ENCODE data around the gene KPRP.

The KPRP gene, protein sequence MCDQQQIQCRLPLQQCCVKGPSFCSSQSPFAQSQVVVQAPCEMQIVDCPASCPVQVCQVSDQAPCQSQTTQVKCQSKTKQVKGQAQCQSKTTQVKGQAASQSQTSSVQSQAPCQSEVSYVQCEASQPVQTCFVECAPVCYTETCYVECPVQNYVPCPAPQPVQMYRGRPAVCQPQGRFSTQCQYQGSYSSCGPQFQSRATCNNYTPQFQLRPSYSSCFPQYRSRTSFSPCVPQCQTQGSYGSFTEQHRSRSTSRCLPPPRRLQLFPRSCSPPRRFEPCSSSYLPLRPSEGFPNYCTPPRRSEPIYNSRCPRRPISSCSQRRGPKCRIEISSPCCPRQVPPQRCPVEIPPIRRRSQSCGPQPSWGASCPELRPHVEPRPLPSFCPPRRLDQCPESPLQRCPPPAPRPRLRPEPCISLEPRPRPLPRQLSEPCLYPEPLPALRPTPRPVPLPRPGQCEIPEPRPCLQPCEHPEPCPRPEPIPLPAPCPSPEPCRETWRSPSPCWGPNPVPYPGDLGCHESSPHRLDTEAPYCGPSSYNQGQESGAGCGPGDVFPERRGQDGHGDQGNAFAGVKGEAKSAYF

DNA sequence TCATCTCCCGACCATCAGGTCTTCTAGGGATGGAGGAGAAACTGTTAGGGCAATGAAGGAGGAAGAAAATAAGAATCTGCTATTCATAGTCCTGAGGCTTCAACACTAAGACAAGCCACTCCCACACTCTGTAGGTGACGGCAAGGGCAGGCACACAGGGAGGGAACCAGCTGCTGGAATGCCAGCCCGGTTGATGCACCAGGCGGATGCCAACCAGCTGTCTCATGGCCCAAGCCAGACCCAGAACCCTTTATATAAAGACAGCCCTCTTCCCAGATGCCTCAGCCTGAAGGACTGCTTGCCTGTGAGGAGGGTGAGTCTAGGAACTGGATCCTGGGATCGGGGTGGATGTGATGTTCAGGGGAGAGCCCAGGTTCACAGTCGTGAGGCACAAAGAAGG lies at the start of gene KPRP:
TSS of gene KPRP (plus strand) at position 279 of the 400 bp plus-strand sequence. CDS start 1,564 bp downstream, outside the sequence.
- DNase-seq (ENCODE audit: low spot score), result no peak

GRCh38 chr1:152718238-152718637 lies 39.6 kb upstream of the KPRP start:
- no peak for DNase-seq (ENCODE audit: low spot score)

- DNase-seq (ENCODE audit: low spot score), result no peak
Measured at GRCh38 chr1:152725261-152725660, 32.6 kb upstream of the KPRP start.

- no peak for DNase-seq (ENCODE audit: low spot score)
Measured at GRCh38 chr1:152728986-152729385, 28.8 kb upstream of the KPRP start.

DNA sequence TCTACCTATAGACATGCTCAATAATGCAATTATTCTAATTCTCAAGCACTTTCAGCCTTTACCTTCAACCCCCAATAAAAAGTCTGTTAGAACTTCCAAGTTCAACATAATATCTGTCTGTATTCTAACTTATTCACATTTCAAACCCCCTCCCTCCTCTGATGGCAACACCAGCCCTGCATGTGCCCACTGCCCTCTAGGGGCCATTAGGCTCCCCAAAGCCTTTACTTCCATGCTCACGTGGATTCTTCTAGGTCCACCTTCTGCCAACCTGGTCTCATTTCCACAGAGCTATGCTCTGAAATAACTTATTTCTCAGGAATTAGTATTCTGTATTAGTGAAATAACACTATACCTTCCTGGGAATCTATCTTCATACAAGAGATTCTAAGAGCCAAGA lies 22.2 kb upstream of the KPRP start:
- no peak for DNase-seq (ENCODE audit: low spot score)

DNA sequence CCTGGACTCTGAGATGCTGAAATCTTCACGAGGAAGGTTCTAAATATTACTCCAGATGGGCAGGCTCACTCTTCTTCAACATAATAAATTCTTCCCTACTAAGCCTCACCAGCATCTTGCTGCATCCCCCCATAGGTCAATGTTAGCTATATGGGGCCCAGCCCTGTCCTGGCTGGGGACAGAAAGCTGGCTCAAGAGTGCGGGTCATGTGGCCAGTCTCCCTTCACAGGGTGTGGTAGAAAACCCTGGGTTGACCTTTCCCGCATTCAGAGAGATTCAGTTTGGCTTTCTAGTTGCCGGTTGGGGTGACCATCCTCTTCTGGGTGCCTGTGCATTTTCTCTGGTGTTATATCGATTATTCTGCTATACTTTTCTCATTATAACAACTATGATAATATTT lies 19.8 kb upstream of the KPRP start:
- DNase-seq (ENCODE audit: low spot score), result no peak

- no peak for DNase-seq (ENCODE audit: low spot score)
Measured at GRCh38 chr1:152739841-152740240, 18.0 kb upstream of the KPRP start.

DNA sequence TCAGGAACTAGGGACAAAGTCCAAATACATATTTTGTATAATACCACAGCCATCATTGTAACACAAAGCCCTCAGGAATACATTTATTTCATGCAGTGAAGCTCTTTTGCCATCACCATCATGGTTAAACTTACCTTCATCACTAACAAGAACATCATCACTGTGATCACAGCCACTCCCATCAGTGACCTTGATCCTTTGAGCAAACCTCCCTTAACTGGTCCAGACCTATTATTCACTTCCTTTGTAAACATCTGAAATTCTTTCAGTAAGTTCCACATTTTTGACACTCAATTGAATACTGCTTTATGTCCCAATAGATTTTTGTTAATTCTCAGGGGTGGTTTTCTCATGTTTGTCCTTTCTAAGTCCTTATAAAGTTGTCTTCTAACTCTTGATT lies 16.2 kb upstream of the KPRP start:
- no peak for DNase-seq (ENCODE audit: low spot score)

- no peak for DNase-seq (ENCODE audit: low spot score)
Measured at GRCh38 chr1:152743371-152744145, 14.3 kb upstream of the KPRP start.

GRCh38 chr1:152745289-152745704 lies 12.5 kb upstream of the KPRP start:
- DNase-seq (ENCODE audit: low spot score), result no peak

GRCh38 chr1:152745765-152746444 lies 11.9 kb upstream of the KPRP start:
- no peak for DNase-seq (ENCODE audit: low spot score)

GRCh38 chr1:152747831-152748230 lies 10.0 kb upstream of the KPRP start:
- DNase-seq (ENCODE audit: low spot score), result no peak

DNA sequence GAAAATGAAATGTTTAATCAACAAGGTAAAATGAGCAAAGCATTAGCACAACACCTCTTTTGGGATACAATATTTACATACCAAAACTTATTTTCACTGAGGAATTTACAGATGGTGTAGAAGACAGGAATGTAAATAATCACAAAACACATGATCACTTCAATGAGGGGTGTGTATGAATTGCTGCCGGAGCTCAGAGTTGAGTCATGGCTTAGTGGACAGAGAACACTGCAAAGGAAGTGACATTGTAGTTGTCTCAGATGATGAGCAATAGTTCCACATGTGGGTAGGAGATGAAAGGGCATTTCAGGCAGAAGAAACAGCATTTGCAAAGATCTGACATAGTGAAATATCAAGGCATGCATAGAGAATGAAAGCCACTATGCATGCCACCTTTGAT lies 5.6 kb upstream of the KPRP start:
- no peak for DNase-seq (ENCODE audit: low spot score)

GRCh38 chr1:152753586-152753985 lies 4.2 kb upstream of the KPRP start:
- DNase-seq (ENCODE audit: low spot score), result no peak

DNA sequence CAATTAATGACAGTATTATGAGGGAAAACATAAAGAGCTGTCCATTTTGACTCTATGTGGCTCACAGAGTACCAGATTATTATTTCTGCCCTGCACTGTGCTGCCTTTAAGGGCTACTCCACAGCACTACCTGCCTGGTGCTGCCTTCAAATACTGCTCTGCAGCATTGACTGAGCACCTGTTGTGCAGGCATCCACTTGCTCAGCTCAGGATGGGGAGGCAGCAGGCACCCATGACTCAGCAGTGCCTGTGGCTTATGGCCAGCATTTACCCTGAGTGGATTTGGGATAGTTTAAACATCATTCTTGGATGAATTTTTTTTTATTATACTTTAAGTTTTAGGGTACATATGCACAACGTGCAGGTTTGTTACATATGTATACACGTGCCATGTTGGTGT lies 953 bp upstream of the KPRP start:
- no peak for DNase-seq (ENCODE audit: low spot score)

DNA sequence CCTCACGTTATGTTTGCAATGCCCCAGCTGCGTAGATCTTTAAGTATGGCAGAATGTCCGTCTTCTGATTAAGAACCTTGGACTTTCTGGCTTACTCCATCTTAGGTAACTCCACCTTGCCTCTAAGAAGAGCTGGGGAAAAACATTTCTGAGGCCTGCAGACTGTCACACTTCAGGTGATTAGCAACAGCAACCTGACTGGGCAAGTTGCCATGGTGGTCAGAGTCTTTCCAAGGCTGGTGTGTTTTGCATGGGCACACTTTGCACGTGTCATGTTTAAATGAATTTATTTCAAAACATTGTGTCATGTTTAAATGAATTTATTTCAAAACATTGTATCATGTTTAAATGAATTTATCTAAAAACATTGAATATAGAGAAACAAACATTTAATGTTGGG lies 811 bp downstream of the KPRP start:
- no peak for DNase-seq (ENCODE audit: low spot score)

GRCh38 chr1:152759453-152760173 lies 1.8 kb downstream of the KPRP start:
- no peak for DNase-seq (ENCODE audit: low spot score)

DNA sequence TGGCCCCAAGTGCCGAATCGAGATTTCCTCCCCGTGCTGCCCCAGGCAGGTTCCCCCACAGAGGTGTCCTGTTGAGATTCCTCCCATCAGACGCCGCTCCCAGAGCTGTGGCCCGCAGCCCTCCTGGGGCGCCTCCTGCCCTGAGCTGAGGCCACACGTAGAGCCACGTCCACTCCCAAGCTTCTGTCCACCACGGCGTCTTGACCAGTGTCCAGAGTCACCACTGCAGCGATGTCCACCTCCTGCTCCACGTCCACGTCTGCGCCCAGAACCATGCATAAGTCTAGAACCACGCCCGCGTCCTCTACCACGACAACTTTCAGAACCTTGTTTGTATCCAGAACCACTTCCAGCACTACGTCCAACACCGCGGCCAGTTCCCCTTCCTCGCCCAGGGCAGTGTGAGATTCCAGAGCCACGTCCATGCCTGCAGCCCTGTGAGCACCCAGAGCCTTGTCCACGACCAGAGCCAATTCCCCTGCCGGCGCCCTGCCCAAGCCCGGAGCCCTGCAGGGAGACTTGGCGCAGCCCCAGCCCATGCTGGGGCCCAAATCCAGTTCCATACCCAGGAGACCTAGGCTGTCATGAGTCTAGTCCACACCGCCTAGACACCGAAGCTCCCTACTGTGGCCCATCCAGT lies 2.8 kb downstream of the KPRP start:
- DNase-seq (ENCODE audit: low spot score), result no peak

DNA sequence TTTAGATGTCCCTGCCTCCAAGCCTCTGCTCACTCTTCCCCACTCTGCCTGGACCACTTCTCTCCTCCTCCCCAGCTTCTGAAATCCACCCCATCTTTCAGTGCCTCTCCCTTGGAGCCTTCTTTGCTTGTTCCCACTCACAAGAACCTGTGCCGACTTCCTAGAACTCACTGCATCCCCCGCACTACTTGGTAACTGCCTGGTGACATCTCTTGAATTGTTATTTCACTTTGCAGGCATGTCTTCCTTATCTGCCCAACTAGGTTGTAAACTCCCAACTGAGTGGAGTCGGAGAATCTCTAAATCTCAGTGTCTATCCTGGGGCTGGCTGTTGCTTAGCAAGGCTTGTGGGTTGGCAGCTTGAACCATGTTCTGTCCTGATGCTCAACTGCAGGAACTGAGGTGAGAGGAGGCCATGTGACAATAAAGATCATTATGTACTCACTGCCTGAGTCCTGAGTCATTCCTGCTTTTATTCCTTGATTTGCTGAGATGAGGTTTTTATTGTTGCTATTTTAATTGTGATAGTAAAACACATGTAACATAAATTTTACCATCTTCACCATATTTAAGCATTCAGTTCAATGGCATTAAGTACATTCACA lies 3.9 kb downstream of the KPRP start:
- no peak for DNase-seq (ENCODE audit: low spot score)

- DNase-seq (ENCODE audit: low spot score), result no peak
Measured at GRCh38 chr1:152768847-152769533, 11.2 kb downstream of the KPRP start.

Data from ecto neural progenitor cell (in vitro differentiated cells).